ENCODE results near the gene MBIP.

DNA sequence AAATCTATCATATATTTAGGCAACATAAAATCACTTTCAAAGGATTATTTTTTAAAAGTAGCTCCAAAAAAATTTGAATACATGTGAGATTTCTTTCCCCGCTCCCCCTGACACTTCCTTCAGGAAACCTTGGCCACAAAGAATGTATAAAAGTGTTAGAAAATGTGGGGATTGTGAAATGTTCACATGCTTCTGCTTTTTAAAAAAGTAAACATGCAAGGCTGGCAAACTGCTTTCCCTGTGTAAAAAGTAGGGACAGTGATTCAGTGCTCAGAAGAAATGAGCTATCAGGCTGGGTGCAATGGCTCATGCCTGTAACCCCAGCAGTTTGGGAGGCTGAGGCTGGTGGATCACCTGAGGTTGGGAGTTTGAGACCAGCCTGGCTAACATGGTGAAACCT lies 26.6 kb downstream of the MBIP start:
- TF ChIP-seq, protein P1, sequence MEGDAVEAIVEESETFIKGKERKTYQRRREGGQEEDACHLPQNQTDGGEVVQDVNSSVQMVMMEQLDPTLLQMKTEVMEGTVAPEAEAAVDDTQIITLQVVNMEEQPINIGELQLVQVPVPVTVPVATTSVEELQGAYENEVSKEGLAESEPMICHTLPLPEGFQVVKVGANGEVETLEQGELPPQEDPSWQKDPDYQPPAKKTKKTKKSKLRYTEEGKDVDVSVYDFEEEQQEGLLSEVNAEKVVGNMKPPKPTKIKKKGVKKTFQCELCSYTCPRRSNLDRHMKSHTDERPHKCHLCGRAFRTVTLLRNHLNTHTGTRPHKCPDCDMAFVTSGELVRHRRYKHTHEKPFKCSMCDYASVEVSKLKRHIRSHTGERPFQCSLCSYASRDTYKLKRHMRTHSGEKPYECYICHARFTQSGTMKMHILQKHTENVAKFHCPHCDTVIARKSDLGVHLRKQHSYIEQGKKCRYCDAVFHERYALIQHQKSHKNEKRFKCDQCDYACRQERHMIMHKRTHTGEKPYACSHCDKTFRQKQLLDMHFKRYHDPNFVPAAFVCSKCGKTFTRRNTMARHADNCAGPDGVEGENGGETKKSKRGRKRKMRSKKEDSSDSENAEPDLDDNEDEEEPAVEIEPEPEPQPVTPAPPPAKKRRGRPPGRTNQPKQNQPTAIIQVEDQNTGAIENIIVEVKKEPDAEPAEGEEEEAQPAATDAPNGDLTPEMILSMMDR (conservative IDR thresholded peaks at IDR 0.05 in 1 of 2, IDR thresholded peaks at IDR 0.05 in 1 of 2; ENCODE audit: low read depth in 1 of 2, low read length in 2 of 2) = no peak
- TF ChIP-seq EZH2 (IDR thresholded peaks at IDR 0.05; ENCODE audit: low read length, missing control alignments) = no peak
